GM12875 (cell line): ENCODE results near the gene FBN2.

ENCODE experiments used
- H3K4me3 ChIP-seq: one replicate; pipeline ENCODE4 v1.5.1; 2011; ENCODE audit warnings: low read depth, low read length, control low read depth
- CTCF ChIP-seq: IDR thresholded peaks from 2 replicates; pipeline ENCODE4 v1.5.1; 2011; ENCODE audit warnings: low read depth, mild to moderate bottlenecking, control low read depth, inconsistent platforms, low read length, moderate library complexity, borderline replicate concordance; ENCODE audit not compliant: insufficient read depth

Gene FBN2

GRCh38 chr5:128412145-128412930, 125.7 kb downstream of the FBN2 start:
- H3K4me3 ChIP-seq: no peak overlapping the region
- no peak for TF ChIP-seq CTCF

GRCh38 chr5:128409166-128409800, 128.8 kb downstream of the FBN2 start:
- no peak for TF ChIP-seq CTCF

GRCh38 chr5:128408622-128409021, 129.4 kb downstream of the FBN2 start:
- H3K4me3 ChIP-seq: no peak overlapping the region
- no peak for TF ChIP-seq CTCF

More at GRCh38 chr5:128409166-128409800, 128.8 kb downstream of the FBN2 start:
- no peak overlapping the region for H3K4me3 ChIP-seq

GRCh38 chr5:128407944-128408343, 130.1 kb downstream of the FBN2 start:
- no peak for TF ChIP-seq CTCF
- no peak overlapping the region for H3K4me3 ChIP-seq

GRCh38 chr5:128406803-128407202, 131.2 kb downstream of the FBN2 start:
- no peak for TF ChIP-seq CTCF

GRCh38 chr5:128405159-128405558, 132.9 kb downstream of the FBN2 start:
- TF ChIP-seq CTCF: no peak
- no peak overlapping the region for H3K4me3 ChIP-seq

More at GRCh38 chr5:128406803-128407202, 131.2 kb downstream of the FBN2 start:
- no peak overlapping the region for H3K4me3 ChIP-seq

GRCh38 chr5:128403333-128403732, 134.7 kb downstream of the FBN2 start:
- no peak for TF ChIP-seq CTCF
- H3K4me3 ChIP-seq: no peak overlapping the region
